ENCODE data around the gene BZW1. TPM values are rescaled to one million over a fixed set of nuclear protein-coding genes. Genes with fewer than 3 reads are reported as not detected.
A peak's percentile ranks its signal among the peaks of the same experiment; 100 is the strongest.

BZW1 gene
- total RNA-seq, 8 experiments from 2014 or later: 137 to 325 (median 205) TPM

DNA sequence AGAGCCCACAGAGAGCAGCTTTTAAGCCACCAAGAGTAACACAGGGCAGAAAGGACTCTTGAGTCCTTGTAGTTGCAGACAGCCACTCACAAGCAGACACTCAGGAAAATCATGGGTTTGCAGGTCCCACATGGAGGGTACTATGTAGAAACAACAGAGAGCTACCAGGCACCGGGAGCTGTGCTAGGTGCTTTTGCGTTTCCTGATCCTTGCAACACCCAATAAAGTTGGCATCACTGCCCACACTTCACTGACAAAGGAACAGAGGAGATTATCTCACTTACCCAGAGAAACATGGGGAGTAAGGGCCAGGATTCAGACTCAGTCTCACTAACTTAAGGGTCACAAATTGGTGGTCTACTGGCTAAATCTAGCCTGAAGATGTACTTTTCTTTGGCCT, 32.5 kb upstream of the BZW1 start:
- Histone ChIP-seq H3K27ac (no peak overlapping the region), H3K4me3 (no peak overlapping the region), H3K4me1 (replicated peaks in 1 of 2) (no peaks in the 10 kb centered on the region)
- in situ Hi-C loops (cut with MboI; ENCODE audit: low pct_unique_long_range_greater_than_20kb in 2 of 9, low sequenced_read_pairs in 9 of 9, unreplicated experiment in 9 of 9): no loop called here
- no peak for ATAC-seq (replicated peaks in 6 of 8)
- 60 to 100% (median 92%) methylated on average over 1 to 2 of the region's 2 CpGs; no CpG with 5 or more reads in 7 of the 10 experiments for WGBS, 10 experiments

DNA sequence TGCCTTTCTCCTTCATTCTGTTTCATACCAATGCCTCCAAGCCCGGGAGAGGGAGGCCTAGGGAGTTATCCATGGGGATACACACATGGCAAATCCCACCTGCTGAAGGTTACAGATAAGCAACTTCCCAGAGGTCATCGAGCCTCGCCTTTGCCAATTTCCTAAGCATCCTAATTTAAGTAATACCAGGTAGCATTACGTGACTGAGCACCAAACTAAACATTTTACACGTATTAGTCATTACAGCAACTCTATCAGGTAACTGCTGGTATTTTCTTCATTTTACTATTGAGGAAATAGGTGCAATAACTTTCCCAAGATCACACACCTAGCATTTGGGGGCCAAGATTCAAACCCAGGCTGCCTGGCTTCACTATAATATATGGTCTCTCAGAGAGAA, 30.1 kb upstream of the BZW1 start:
- no peak overlapping the region for H3K4me3 ChIP-seq
- 69 to 91% (median 78%) methylated on average over 1 to 5 of the region's 5 CpGs; no CpG with 5 or more reads in 4 of the 10 experiments for WGBS, 10 experiments
- in situ Hi-C loops (cut with MboI; ENCODE audit: low pct_unique_long_range_greater_than_20kb in 2 of 9, low sequenced_read_pairs in 9 of 9, unreplicated experiment in 9 of 9): no loop called here
- H3K4me1 ChIP-seq (replicated peaks in 1 of 2): no peaks in the 10 kb centered on the region
- no peak overlapping the region for H3K27ac ChIP-seq
- no peak for ATAC-seq (replicated peaks in 6 of 8)

GRCh38 chr2:200782251-200782650, 29.5 kb upstream of the BZW1 start:
- Histone ChIP-seq H3K4me3 (no peak overlapping the region), H3K4me1 (replicated peaks in 1 of 2) (no peaks in the 10 kb centered on the region), H3K27ac (no peak overlapping the region)
- WGBS, 10 experiments: 33 to 90% (median 61%) methylated on average over 1 to 4 of the region's 4 CpGs; no CpG with 5 or more reads in 4 of the 10 experiments
- peak in 2 of 8 experiments; percentile 31 to 38 for ATAC-seq (replicated peaks in 6 of 8)
- in situ Hi-C loops (cut with MboI; ENCODE audit: low pct_unique_long_range_greater_than_20kb in 2 of 9, low sequenced_read_pairs in 9 of 9, unreplicated experiment in 9 of 9): no loop called here

DNA sequence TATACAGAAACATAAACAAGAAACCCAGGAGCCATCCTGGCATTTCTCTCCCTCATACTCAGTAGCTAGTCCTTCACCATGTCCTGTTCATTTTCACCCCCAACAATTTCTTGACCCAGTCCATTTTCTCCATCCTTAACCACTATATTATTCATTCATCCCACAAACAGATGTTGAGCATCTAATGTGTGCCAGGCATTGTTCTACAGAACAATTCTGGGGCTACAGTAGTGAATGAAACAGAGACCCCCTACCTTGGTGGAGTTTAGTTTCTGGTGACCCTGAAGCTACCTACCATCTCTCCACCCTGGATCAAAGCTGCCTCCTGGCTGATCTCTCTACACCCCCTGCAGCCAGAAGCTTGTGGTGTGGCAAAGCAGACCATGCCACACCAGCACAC, 27.5 kb upstream of the BZW1 start:
- no peak overlapping the region for H3K27ac ChIP-seq
- no peak for ATAC-seq (replicated peaks in 6 of 8)
- no peak overlapping the region for H3K4me3 ChIP-seq
- no peaks in the 10 kb centered on the region for H3K4me1 ChIP-seq (replicated peaks in 1 of 2)
- in situ Hi-C loops (cut with MboI; ENCODE audit: low pct_unique_long_range_greater_than_20kb in 2 of 9, low sequenced_read_pairs in 9 of 9, unreplicated experiment in 9 of 9): no loop called here

DNA sequence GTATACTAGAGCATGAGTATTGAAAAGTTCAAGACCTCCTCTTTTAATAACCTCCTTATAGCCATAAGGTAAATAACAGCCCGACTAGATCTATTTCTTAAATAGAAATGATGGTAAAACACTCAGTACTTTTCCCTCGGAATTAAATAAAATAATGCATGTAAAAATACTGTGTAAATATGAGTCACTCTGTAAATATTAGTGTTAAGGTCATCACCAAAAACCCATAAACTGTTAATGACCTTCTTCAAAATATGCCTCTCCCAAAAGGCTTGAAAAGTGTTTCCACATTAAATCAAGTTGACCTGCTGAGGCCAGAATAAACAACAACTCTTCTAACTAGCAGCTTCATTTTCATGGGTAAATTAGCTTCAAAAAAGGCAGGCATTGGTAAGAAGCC, 25.3 kb upstream of the BZW1 start:
- H3K4me1 ChIP-seq (replicated peaks in 1 of 2): no peaks in the 10 kb centered on the region
- H3K4me3 ChIP-seq: no peak overlapping the region
- H3K27ac ChIP-seq: no peak overlapping the region
- peak in 3 of 8 experiments; percentile 64 to 89 (median 71) for ATAC-seq (replicated peaks in 6 of 8)
- in situ Hi-C loops (cut with MboI; ENCODE audit: low pct_unique_long_range_greater_than_20kb in 2 of 9, low sequenced_read_pairs in 9 of 9, unreplicated experiment in 9 of 9): no loop called here
- 0 to 100% (median 70%) methylated on average over 1 to 2 of the region's 2 CpGs for WGBS, 10 experiments

DNA sequence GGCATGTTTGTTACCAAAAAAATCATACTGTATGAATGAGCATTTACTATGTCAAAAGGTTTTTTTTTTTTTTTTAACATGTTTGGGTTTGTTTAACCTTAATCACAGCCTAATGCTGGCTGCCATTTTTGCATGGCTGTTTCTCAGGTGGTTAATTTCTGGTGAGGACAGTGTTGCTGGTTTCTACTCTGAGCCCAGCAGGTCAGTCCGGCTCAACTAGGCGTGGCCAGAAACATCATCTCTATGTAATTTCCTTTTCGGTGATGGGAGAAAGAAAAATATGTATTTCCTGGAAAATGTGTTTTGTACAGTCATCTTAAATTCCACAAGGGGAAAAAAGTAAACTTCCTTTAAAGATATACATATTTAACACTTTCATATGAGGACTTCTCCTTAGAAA, 24.9 kb upstream of the BZW1 start:
- no peak overlapping the region for H3K27ac ChIP-seq
- H3K4me1 ChIP-seq (replicated peaks in 1 of 2): no peaks in the 10 kb centered on the region
- 0 to 100% (median 90%) methylated on average over 1 to 3 of the region's 3 CpGs; no CpG with 5 or more reads in 1 of the 10 experiments for WGBS, 10 experiments
- in situ Hi-C loops (cut with MboI; ENCODE audit: low pct_unique_long_range_greater_than_20kb in 2 of 9, low sequenced_read_pairs in 9 of 9, unreplicated experiment in 9 of 9): no loop called here
- H3K4me3 ChIP-seq: no peak overlapping the region
- peak in 3 of 8 experiments; percentile 64 to 71 (median 67) for ATAC-seq (replicated peaks in 6 of 8)

- in situ Hi-C loops (cut with MboI; ENCODE audit: low pct_unique_long_range_greater_than_20kb in 2 of 9, low sequenced_read_pairs in 9 of 9, unreplicated experiment in 9 of 9): no loop called here
- Histone ChIP-seq H3K27ac (no peak overlapping the region), H3K4me1 (replicated peaks in 1 of 2) (no peaks in the 10 kb centered on the region), H3K4me3 (no peak overlapping the region)
- 5 to 89% (median 76%) methylated on average over 1 to 13 of the region's 16 CpGs; no CpG with 5 or more reads in 2 of the 10 experiments for WGBS, 10 experiments
- peak in 4 of 8 experiments; percentile 54 to 69 (median 65) for ATAC-seq (replicated peaks in 6 of 8)
Measured at GRCh38 chr2:200787351-200788120, 24.2 kb upstream of the BZW1 start.

DNA sequence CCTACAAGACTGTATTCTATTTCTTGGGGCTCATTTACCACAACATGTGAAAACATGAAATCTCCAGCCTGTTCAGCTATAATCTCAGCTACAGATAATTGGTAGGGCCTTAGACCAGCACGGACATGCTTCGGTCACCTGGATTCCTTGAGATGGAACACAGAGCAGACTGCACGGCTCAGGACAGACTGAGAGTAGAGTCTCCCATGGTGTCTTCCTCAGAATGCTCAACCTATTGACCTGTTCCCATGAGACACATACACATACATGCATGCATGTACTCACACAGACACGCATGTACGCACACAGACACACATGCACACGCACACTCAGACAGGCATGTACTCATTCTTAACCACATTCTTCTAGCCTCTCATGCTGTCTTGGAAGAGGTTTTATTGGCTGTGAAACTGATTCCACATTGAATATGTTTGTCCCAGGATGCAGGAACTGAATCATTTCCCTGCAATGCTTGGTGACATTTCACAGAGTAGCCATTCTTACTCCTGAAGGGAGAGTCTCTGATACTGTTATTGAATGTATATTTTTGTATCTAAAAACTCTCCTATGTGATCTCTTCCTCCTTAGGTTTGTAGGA, 23.5 kb upstream of the BZW1 start:
- in situ Hi-C loops (cut with MboI; ENCODE audit: low pct_unique_long_range_greater_than_20kb in 2 of 9, low sequenced_read_pairs in 9 of 9, unreplicated experiment in 9 of 9): no loop called here
- ATAC-seq (replicated peaks in 6 of 8): peak in 1 of 8 experiments; percentile 7
- H3K27ac ChIP-seq: no peak overlapping the region
- H3K4me3 ChIP-seq: no peak overlapping the region
- 88 to 100% (median 100%) methylated on average over 1 to 6 of the region's 6 CpGs; no CpG with 5 or more reads in 5 of the 10 experiments for WGBS, 10 experiments
- no peaks in the 10 kb centered on the region for H3K4me1 ChIP-seq (replicated peaks in 1 of 2)

DNA sequence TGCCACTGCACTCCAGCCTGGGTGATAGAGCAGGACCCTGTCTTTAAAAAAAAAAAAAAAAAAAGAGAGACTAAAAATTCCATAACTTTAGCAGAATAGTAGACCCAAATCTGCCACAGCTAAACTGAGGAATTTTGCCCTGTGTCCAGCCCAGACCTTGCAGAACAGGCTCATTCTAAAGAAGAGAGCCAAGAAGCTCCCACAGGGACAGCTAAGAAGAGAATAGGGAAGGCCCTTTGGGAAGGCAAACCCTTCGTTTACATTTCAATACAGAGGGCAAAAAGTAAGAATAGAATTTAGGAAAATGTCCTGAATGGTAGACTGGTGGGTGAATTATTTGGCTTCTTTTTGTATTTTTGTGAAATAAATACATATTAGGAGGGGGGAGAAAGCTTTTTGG, 21.5 kb upstream of the BZW1 start:
- in situ Hi-C loops (cut with MboI; ENCODE audit: low pct_unique_long_range_greater_than_20kb in 2 of 9, low sequenced_read_pairs in 9 of 9, unreplicated experiment in 9 of 9): no loop called here
- no peak overlapping the region for H3K27ac ChIP-seq
- H3K4me1 ChIP-seq (replicated peaks in 1 of 2): no peaks in the 10 kb centered on the region
- no peak overlapping the region for H3K4me3 ChIP-seq
- no peak for ATAC-seq (replicated peaks in 6 of 8)
- WGBS, 10 experiments: 11 to 88% (median 22%) methylated on average over 1 of the region's 1 CpG; no CpG with 5 or more reads in 3 of the 10 experiments

GRCh38 chr2:200791905-200792304, 19.8 kb upstream of the BZW1 start:
- H3K4me3 ChIP-seq: no peak overlapping the region
- H3K27ac ChIP-seq: no peak overlapping the region
- H3K4me1 ChIP-seq (replicated peaks in 1 of 2): no peaks in the 10 kb centered on the region
- ATAC-seq (replicated peaks in 6 of 8): no peak
- in situ Hi-C loops (cut with MboI; ENCODE audit: low pct_unique_long_range_greater_than_20kb in 2 of 9, low sequenced_read_pairs in 9 of 9, unreplicated experiment in 9 of 9): no loop called here

- no peak for ATAC-seq (replicated peaks in 6 of 8)
- Histone ChIP-seq H3K4me3 (no peak overlapping the region), H3K4me1 (replicated peaks in 1 of 2) (no peaks in the 10 kb centered on the region), H3K27ac (no peak overlapping the region)
- 40 to 90% (median 74%) methylated on average over 1 to 2 of the region's 2 CpGs; no CpG with 5 or more reads in 3 of the 10 experiments for WGBS, 10 experiments
- in situ Hi-C loops (cut with MboI; ENCODE audit: low pct_unique_long_range_greater_than_20kb in 2 of 9, low sequenced_read_pairs in 9 of 9, unreplicated experiment in 9 of 9): no loop called here
Measured at GRCh38 chr2:200794143-200794542, 17.6 kb upstream of the BZW1 start.

- ATAC-seq (replicated peaks in 6 of 8): peak in 2 of 8 experiments; percentile 65 to 66
- 60 to 81% (median 64%) methylated on average over 2 to 7 of the region's 8 CpGs; no CpG with 5 or more reads in 2 of the 10 experiments for WGBS, 10 experiments
Measured at GRCh38 chr2:200795028-200795440, 16.7 kb upstream of the BZW1 start.

GRCh38 chr2:200796561-200796960, 15.1 kb upstream of the BZW1 start:
- in situ Hi-C loops (cut with MboI; ENCODE audit: low pct_unique_long_range_greater_than_20kb in 2 of 9, low sequenced_read_pairs in 9 of 9, unreplicated experiment in 9 of 9): no loop called here
- ATAC-seq (replicated peaks in 6 of 8): no peak
- H3K4me1 ChIP-seq (replicated peaks in 1 of 2): no peaks in the 10 kb centered on the region
- no peak overlapping the region for H3K27ac ChIP-seq
- no peak overlapping the region for H3K4me3 ChIP-seq
- 50 to 80% (median 61%) methylated on average over 1 of the region's 1 CpG; no CpG with 5 or more reads in 6 of the 10 experiments for WGBS, 10 experiments

More at GRCh38 chr2:200795028-200795440, 16.7 kb upstream of the BZW1 start:
- Histone ChIP-seq H3K4me1 (replicated peaks in 1 of 2) (no peaks in the 10 kb centered on the region), H3K4me3 (no peak overlapping the region), H3K27ac (no peak overlapping the region)
- in situ Hi-C loops (cut with MboI; ENCODE audit: low pct_unique_long_range_greater_than_20kb in 2 of 9, low sequenced_read_pairs in 9 of 9, unreplicated experiment in 9 of 9): no loop called here

All from motor neuron (in vitro differentiated cells).